Heart left ventricle (tissue), 16 donors: Measurements from ENCODE around the gene RPTOR. TPM values are rescaled to one million over a fixed set of nuclear protein-coding genes. Genes with fewer than 3 reads are reported as not detected.

Source experiments
- ATAC-seq, 4 donors: fragments of 200-7000 bp; cut with Tn5 transposase; one replicate each; pipeline ENCODE4 v1.9.1; 2020 to 2022; ENCODE audit warnings: moderate library complexity in 4 of 4, mild to moderate bottlenecking in 3 of 4, moderate number of reproducible peaks in 1 of 4
- DNase-seq, 5 donors: peaks; one replicate each; pipeline ENCODE4 v3.0.0-alpha.2; 2020
- H3K27ac ChIP-seq, 12 donors: fragments of 200-600 bp; sonication (generic) in 4 of 12; one replicate each; pipeline versions ENCODE4 v1.5.0 to v1.8.0; 2016 to 2022; ENCODE audit warnings: mild to moderate bottlenecking in 2 of 12
- H3K27me3 ChIP-seq, 9 donors: fragments of 200-600 bp; sonication (generic) in 2 of 9; one replicate each; pipeline versions ENCODE4 v1.5.1 to v1.8.0; 2016 to 2022; ENCODE audit warnings: mild to moderate bottlenecking in 3 of 9
- H3K36me3 ChIP-seq, 9 donors: fragments of 200-600 bp; sonication (generic) in 2 of 9; one replicate each; pipeline versions ENCODE4 v1.5.0 to v1.8.0; 2018 to 2022; ENCODE audit warnings: mild to moderate bottlenecking in 2 of 9
- H3K4me1 ChIP-seq, 12 donors: fragments of 200-600 bp; sonication (generic) in 4 of 12; one replicate each; pipeline versions ENCODE4 v1.5.0 to v1.8.0; 2016 to 2022; ENCODE audit warnings: mild to moderate bottlenecking in 3 of 12
- H3K4me3 ChIP-seq, 12 donors: fragments of 200-600 bp; sonication (generic) in 4 of 12; one replicate each; pipeline versions ENCODE4 v1.5.0 to v1.8.0; 2017 to 2022; ENCODE audit warnings: mild to moderate bottlenecking in 9 of 12, moderate library complexity in 4 of 12
- H3K9me3 ChIP-seq, 12 donors: fragments of 200-600 bp; sonication (generic) in 4 of 12; one replicate each; pipeline versions ENCODE4 v1.5.0 to v1.8.0; 2016 to 2022; ENCODE audit warnings: mild to moderate bottlenecking in 1 of 12
- POLR2A ChIP-seq, 2 donors: fragments of 450-650 bp; IDR thresholded peaks; one replicate each; pipeline ENCODE4 v1.6.1; 2017; ENCODE audit warnings: antibody characterized with exemption in 2 of 2, mild to moderate bottlenecking in 2 of 2, moderate library complexity in 2 of 2
- WGBS, 4 donors: extraction: QIAGEN DNeasy Blood & Tissue Kit in 2 of 4; methylation state at CpG; one replicate each; pipeline versions ENCODE4 v1.1.5 to v1.1.7; 2013 to 2018; 5-methylcytosine and 5-hydroxymethylcytosine counted together
- intact Hi-C, 10 donors: fragments of 100-400 bp; cut with DNase I; formaldehyde crosslinking; loops; one replicate each; pipeline versions ENCODE4 v1.11.1 to v1.14.2; 2022
- polyA plus RNA-seq, 2 donors: library from polyadenylated mRNA; stranded (reverse); fragments of 200-250 nt; gene quantifications; one replicate each; pipeline ENCODE4 v1.2.3, GENCODE V29; 2013
- total RNA-seq, 9 donors: library from RNA; depleted of rRNA in 2 of 9; stranded (reverse); fragments of >200 nt in 2 of 9; fragmentation: NEBNext Ultra II Directional in 3 of 9; extraction: Animal tissue kit (Norgen Biotek cat#: 25700) in 3 of 9; gene quantifications; one replicate each; pipeline versions ENCODE4 v1.1.0 to v1.2.4, GENCODE V29; 2016 to 2023
- TF ChIP-seq, protein P1 (sequence below), 12 donors: fragments of 200-600 bp; sonication (generic) in 4 of 12; IDR thresholded peaks; one replicate each; pipeline versions ENCODE4 v1.5.0 to v1.8.0; 2018 to 2022; ENCODE audit warnings: antibody characterized with exemption in 12 of 12, mild to moderate bottlenecking in 5 of 12
- donor health status: ischemic (EF 13 %, LVEDD 7.1; RV severe dilation, severe dysfunction).
- donor health status: healthy with polysubstance abuse.
- donor health status: DM: no; HTN: yes; CAD: no.
- donor health status: DM: no; HTN: no; CAD: no.
- donor health status: ischemic (EF 25% LVEDD 6.9; RV normal size, moderate dysfunction).
- donor health status: ischemic (EF 25% LVEDD 5.7; RV mildly dilated, moderate dysfunction).
- donor health status: healthy.
- donor health status: DM: yes; HTN: yes; CAD: no.
- donor health status: ischemic (EF 35%, LVEDD 5.7; RV mildly dilated, moderate dysfunction).
- donor health status: nonischemic (EF 11% LVEDD 7.7; RV severe dilation, severe dysfunction).
- donor health status: DM: yes; HTN: yes; CAD: no.
- donor health status: PGD.
- donor health status: ischemic (EF 29% LVEDD 5.4; RV normal size, mild dysfunction).
- donor health status: nonischemic (EF 23%, LVEDD 6.1; RV moderate dilation, normal function).

RPTOR gene
- total and polyA plus RNA-seq, 11 donors, result 14.7 to 31.7 (median 26.0) TPM

DNA sequence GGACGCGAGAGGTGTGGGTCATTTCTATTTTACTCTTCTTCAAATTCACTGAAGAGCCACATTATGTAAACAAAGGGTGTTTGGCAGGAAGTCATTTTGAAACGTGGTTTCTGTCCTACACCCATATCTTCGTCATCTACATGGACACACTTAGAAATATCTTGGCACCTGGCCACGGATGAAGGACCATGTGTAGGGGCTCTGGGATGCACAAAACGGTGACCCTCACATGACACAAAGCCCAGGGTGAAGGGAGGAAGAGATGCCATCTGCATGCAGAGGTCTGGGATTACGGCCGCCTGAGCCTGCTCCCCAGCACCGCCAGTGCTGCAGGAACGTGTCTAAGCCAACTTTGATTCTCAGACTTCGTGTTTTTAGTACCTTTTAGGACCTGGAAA, 316.8 kb downstream of the RPTOR start:
- peaks cover 0 to 15% (median 0%) of the 10 kb centered on the region in 9 donors for H3K36me3 ChIP-seq
- DNase-seq (peak in 1 of 5 donors; percentile 25), ATAC-seq (peak in 1 of 4 donors; percentile 8)
- 71 to 81% (median 76%) methylated on average over 11 of the region's 11 CpGs for WGBS, 4 donors
- peaks cover 0 to 38% (median 10%) of the 10 kb centered on the region in 12 donors for H3K4me1 ChIP-seq
- H3K9me3 ChIP-seq, result no peaks in the 10 kb centered on the region
- no peak overlapping the region for H3K4me3 ChIP-seq
- peak overlapping the region in 2 of 12 donors; percentile 5 to 13 for H3K27ac ChIP-seq
- no peaks in the 10 kb centered on the region for H3K27me3 ChIP-seq
- intact Hi-C loops, result loop anchor here in 3 of 10 donors (10.0 kb wide), 4 partner anchors 103 to 437 kb away; no protein-coding TSS in a partner anchor
- TF ChIP-seq, protein P1, sequence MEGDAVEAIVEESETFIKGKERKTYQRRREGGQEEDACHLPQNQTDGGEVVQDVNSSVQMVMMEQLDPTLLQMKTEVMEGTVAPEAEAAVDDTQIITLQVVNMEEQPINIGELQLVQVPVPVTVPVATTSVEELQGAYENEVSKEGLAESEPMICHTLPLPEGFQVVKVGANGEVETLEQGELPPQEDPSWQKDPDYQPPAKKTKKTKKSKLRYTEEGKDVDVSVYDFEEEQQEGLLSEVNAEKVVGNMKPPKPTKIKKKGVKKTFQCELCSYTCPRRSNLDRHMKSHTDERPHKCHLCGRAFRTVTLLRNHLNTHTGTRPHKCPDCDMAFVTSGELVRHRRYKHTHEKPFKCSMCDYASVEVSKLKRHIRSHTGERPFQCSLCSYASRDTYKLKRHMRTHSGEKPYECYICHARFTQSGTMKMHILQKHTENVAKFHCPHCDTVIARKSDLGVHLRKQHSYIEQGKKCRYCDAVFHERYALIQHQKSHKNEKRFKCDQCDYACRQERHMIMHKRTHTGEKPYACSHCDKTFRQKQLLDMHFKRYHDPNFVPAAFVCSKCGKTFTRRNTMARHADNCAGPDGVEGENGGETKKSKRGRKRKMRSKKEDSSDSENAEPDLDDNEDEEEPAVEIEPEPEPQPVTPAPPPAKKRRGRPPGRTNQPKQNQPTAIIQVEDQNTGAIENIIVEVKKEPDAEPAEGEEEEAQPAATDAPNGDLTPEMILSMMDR (IDR thresholded peaks at IDR 0.05), result no peak
- no peak for TF ChIP-seq POLR2A (IDR thresholded peaks at IDR 0.05)

GRCh38 chr17:80861892-80862291, 317.3 kb downstream of the RPTOR start:
- Histone ChIP-seq H3K4me3 (no peak overlapping the region), H3K36me3 (peaks cover 0 to 11% (median 0%) of the 10 kb centered on the region in 9 donors), H3K9me3 (no peaks in the 10 kb centered on the region), H3K27me3 (no peaks in the 10 kb centered on the region), H3K4me1 (peaks cover 0 to 35% (median 10%) of the 10 kb centered on the region in 12 donors), H3K27ac (no peak overlapping the region)
- WGBS, 4 donors, result 46 to 61% (median 57%) methylated on average over 8 of the region's 8 CpGs
- intact Hi-C loops, result loop anchor here in 3 of 10 donors (10.0 kb wide), 4 partner anchors 103 to 437 kb away; no protein-coding TSS in a partner anchor
- DNase-seq (peak in 2 of 5 donors; percentile 49 to 51), ATAC-seq (peak; percentile 16 to 64 (median 31))
- TF ChIP-seq, protein P1 (IDR thresholded peaks at IDR 0.05), result peak in 8 of 12 donors; percentile 14 to 56 (median 40)
- TF ChIP-seq POLR2A (IDR thresholded peaks at IDR 0.05), result no peak

- DNase-seq (peak in 1 of 5 donors; percentile 18), ATAC-seq (no peak)
- H3K27ac ChIP-seq, result no peak overlapping the region
- H3K9me3 ChIP-seq, result no peaks in the 10 kb centered on the region
- no peak overlapping the region for H3K4me3 ChIP-seq
- H3K27me3 ChIP-seq, result no peaks in the 10 kb centered on the region
- WGBS, 4 donors, result 90 to 94% (median 92%) methylated on average over 20 of the region's 20 CpGs
- intact Hi-C loops, result loop anchor here in 3 of 10 donors (10.0 kb wide), 4 partner anchors 102 to 438 kb away; no protein-coding TSS in a partner anchor
- H3K4me1 ChIP-seq, result peaks cover 0 to 28% (median 9%) of the 10 kb centered on the region in 12 donors
- no peak for TF ChIP-seq POLR2A (IDR thresholded peaks at IDR 0.05)
- TF ChIP-seq, protein P1 (IDR thresholded peaks at IDR 0.05), result no peak
- peaks cover 0 to 11% (median 0%) of the 10 kb centered on the region in 9 donors for H3K36me3 ChIP-seq
Observed at GRCh38 chr17:80862481-80862961, 317.9 kb downstream of the RPTOR start.

DNA sequence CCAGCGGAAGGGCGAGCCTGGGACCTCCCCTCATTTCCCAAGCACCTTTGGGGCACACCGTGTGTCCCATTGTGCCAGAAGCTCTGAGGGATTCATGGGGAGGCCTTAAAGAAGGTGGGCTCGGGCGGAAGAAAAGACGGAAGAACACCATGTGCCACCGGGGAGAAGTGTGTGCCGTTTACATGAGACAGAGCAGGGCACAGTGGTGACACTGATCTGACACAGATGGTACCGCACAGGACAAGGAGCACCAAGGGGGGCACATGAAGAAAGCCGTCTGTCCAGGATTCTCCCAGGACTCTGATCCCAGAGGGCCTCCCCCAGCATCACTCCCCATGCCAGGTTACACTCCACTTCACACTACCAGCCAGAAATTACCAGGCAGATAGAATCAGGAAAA, 318.3 kb downstream of the RPTOR start:
- intact Hi-C loops, result loop anchor here in 3 of 10 donors (10.0 kb wide), 4 partner anchors 102 to 438 kb away; no protein-coding TSS in a partner anchor
- no peaks in the 10 kb centered on the region for H3K27me3 ChIP-seq
- DNase-seq, result peak in 1 of 5 donors; percentile 12

More for the DNA sequence above, 318.3 kb downstream of the RPTOR start:
- WGBS, 4 donors, result 96 to 99% (median 97%) methylated on average over 10 of the region's 10 CpGs
- H3K27ac ChIP-seq, result no peak overlapping the region
- no peak for TF ChIP-seq POLR2A (IDR thresholded peaks at IDR 0.05)
- TF ChIP-seq, protein P1 (IDR thresholded peaks at IDR 0.05), result no peak
- no peak for ATAC-seq
- peaks cover 0 to 28% (median 9%) of the 10 kb centered on the region in 12 donors for H3K4me1 ChIP-seq
- H3K9me3 ChIP-seq, result no peaks in the 10 kb centered on the region
- H3K4me3 ChIP-seq, result no peak overlapping the region
- H3K36me3 ChIP-seq, result peaks cover 0 to 11% (median 0%) of the 10 kb centered on the region in 9 donors
